ENCODE measurements around the gene ATP2C2. TPM values are rescaled to one million over a fixed set of nuclear protein-coding genes. Genes with fewer than 3 reads are reported as not detected.

Gene ATP2C2
- total and polyA plus RNA-seq, 2 experiments from 2014 or later: 2.1 TPM

DNA sequence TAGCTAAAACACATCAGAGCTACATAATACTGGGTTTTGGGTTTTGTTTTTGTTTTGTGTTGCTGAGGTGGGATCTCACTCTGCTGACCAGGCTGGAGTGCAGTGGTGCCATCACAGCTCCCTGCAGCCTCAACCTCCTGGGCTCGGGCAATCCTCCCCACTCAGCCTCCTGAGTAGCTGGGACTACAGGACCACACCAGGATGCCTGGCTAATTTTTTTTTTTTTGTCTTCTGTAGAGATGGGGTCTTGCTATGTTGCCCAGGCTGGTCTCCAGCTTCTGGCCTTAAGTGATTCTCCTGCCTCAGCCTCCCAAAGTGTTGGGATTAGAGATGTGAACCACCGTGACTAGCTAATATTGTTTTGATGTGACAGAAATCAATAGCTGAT is 129.9 kb downstream of the ATP2C2 start (continued):
- TF ChIP-seq ZNF462 (CRISPR knock-in tag; IDR thresholded peaks at IDR 0.05): no peak
- no peak for TF ChIP-seq NANOG (IDR thresholded peaks at IDR 0.05; ENCODE audit: borderline replicate concordance)

DNA sequence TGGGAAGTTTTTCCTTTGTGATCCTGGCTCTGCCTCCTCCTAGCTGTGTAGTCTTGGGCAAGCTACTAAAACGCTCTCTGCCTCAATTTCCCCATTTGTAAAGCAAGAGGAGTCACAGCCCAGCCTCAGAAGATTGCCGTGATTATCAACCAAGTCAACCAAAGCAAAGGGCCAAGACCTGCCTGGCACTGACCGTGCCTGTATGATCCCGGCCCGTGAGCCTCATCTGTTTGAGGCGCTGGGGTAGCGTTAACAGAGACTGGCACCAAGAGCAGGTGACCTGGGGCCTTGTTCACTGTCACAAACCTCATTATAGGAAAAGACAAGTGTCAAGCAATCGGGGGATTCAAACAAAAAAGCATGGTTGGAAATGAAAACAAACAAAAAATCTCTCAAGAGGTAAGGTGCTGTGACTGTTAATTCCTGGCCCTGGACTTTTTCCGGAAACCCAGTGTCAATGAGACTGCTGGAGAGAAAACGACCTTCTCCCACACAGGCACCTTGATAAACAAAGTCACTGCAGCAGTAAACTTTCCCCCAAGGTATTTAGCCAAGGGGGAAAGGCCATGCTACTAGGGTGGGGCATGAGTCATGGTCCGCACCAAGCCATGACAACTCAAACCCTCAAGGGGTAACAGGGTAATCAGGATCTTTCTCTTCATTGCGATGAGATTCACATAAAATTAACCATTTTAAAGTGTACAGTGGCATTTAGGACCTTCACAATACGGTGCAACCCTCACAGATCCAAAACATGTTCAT is 130.7 kb downstream of the ATP2C2 start:
- Mint-ChIP-seq H3K4me1 (peaks cover 9% of the 10 kb centered on the region), H3K9me3 (peaks cover 12% of the 10 kb centered on the region), H3K4me3 (no peak overlapping the region), H3K36me3 (ENCODE audit: low read depth) (peaks cover 39% of the 10 kb centered on the region), H3K27ac (no peak overlapping the region), H3K27me3 (ENCODE audit: insufficient read depth, low read depth, poor library complexity) (peaks cover 9% of the 10 kb centered on the region)
- ATAC-seq (no peak), DNase-seq (ENCODE audit: low spot score) (no peak)
- peaks cover 4% of the 10 kb centered on the region; the same call in 1 of the 2 replicates for H3K79me2 ChIP-seq (replicated peaks; ENCODE audit: insufficient read depth)
- no peaks in the 10 kb centered on the region; the same call in none of the 2 replicates for H4K20me1 ChIP-seq (replicated peaks; ENCODE audit: insufficient read depth)
- H3K27me3 ChIP-seq (ENCODE audit: insufficient read depth): no peaks in the 10 kb centered on the region
- no peaks in the 10 kb centered on the region for H3K9me2 ChIP-seq (ENCODE audit: insufficient read depth)
- no peak overlapping the region for H3K27ac ChIP-seq (ENCODE audit: low read depth)
- H3F3A ChIP-seq (replicated peaks; ENCODE audit: low read depth): no peaks in the 10 kb centered on the region
- H3K4me2 ChIP-seq: no peak overlapping the region
- no peak overlapping the region for H2AFZ ChIP-seq
- no peak overlapping the region for H3K4me3 ChIP-seq
- peaks cover 13% of the 10 kb centered on the region for H3K36me3 ChIP-seq (ENCODE audit: insufficient read depth)
- H3K4me1 ChIP-seq (ENCODE audit: insufficient read depth): peaks cover 4% of the 10 kb centered on the region
- TF ChIP-seq JUNB (IDR thresholded peaks at IDR 0.05; ENCODE audit: unreplicated experiment) (no peak), ZNF462 (CRISPR knock-in tag; IDR thresholded peaks at IDR 0.05) (no peak), ZNF331 (CRISPR knock-in tag; IDR thresholded peaks at IDR 0.05; ENCODE audit: low read depth) (no peak)
- TF ChIP-seq, protein P1, sequence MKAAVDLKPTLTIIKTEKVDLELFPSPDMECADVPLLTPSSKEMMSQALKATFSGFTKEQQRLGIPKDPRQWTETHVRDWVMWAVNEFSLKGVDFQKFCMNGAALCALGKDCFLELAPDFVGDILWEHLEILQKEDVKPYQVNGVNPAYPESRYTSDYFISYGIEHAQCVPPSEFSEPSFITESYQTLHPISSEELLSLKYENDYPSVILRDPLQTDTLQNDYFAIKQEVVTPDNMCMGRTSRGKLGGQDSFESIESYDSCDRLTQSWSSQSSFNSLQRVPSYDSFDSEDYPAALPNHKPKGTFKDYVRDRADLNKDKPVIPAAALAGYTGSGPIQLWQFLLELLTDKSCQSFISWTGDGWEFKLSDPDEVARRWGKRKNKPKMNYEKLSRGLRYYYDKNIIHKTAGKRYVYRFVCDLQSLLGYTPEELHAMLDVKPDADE (IDR thresholded peaks at IDR 0.05): no peak
